K562 (cell line): ENCODE data around the gene ARHGAP4. TPM values are rescaled to one million over a fixed set of nuclear protein-coding genes. Genes with fewer than 3 reads are reported as not detected.

Source experiments
- DNMT1 ChIP-seq: fragments of 450-650 bp; IDR thresholded peaks from 2 replicates; pipeline ENCODE4 v1.6.1; 2016; ENCODE audit warnings: antibody characterized with exemption, mild to moderate bottlenecking
- EGR1 ChIP-seq: fragments of 450-650 bp; conservative IDR thresholded peaks from 2 replicates; pipeline ENCODE4 v1.6.1; 2017; ENCODE audit warnings: mild to moderate bottlenecking
- HDGF ChIP-seq: fragments of 450-650 bp; IDR thresholded peaks from 2 replicates; pipeline ENCODE4 v1.6.1; 2016
- HNRNPLL ChIP-seq: fragments of 200-400 bp; formaldehyde crosslinking; IDR thresholded peaks from 2 replicates; pipeline ENCODE4 v1.6.1; 2017; ENCODE audit warnings: low read length, low read depth, mild to moderate bottlenecking; ENCODE audit not compliant: poor library complexity, severe bottlenecking
- KDM1A ChIP-seq, 2 experiments: fragments of 450-650 bp; IDR thresholded peaks; 2 replicates each; pipeline ENCODE4 v1.6.1; 2016; ENCODE audit warnings: mild to moderate bottlenecking in 2 of 2
- PHTF2 ChIP-seq: fragments of 250-450 bp; sonication (Bioruptor Pico); IDR thresholded peaks from 2 replicates; pipeline ENCODE4 v1.5.0; 2021; ENCODE audit warnings: mild to moderate bottlenecking
- TAF7 ChIP-seq: fragments of 450-650 bp; IDR thresholded peaks from 2 replicates; pipeline ENCODE4 v1.6.1; 2016; ENCODE audit warnings: missing genetic modification characterization, missing compliant biosample characterization
- ZFPM2 ChIP-seq: fragments of 250-450 bp; sonication (Bioruptor Pico); IDR thresholded peaks from 2 replicates; pipeline ENCODE4 v1.5.1; 2022; ENCODE audit warnings: mild to moderate bottlenecking
- ZNF140 ChIP-seq: fragments of 250-450 bp; sonication (Bioruptor Pico); IDR thresholded peaks from 2 replicates; pipeline ENCODE4 v1.8.0; 2021; ENCODE audit warnings: moderate library complexity, mild to moderate bottlenecking, inconsistent platforms
- ZNF354B ChIP-seq: fragments of 250-450 bp; sonication (Bioruptor Pico); IDR thresholded peaks from 2 replicates; pipeline ENCODE4 v1.4.0; 2020
- polyA plus RNA-seq, 8 experiments: library from polyadenylated mRNA; depleted of rRNA in 4 of 8; stranded (reverse) in 5 of 8; unstranded in 3 of 8; fragments of >200 nt; fragmentation: Nextera tagmentation in 2 of 8; fragmentation: Illumina TruSeq in 1 of 8; extraction: Ambion mirVana in 2 of 8; extraction: Trizol in 1 of 8; gene quantifications; 2 replicates each; pipeline versions ENCODE4 v1.2.1 to v1.2.3, GENCODE V29; 2011 to 2014; ENCODE audit warnings: inconsistent platforms in 1 of 8, missing spikeins in 1 of 8
- total RNA-seq, 7 experiments: library from RNA; depleted of rRNA in 6 of 7; stranded (reverse); fragments of >200 nt in 6 of 7; fragmentation: Illumina TruSeq in 2 of 7; extraction: Trizol in 2 of 7; gene quantifications; 2 replicates each; pipeline versions ENCODE4 v1.2.1 to v1.2.3, GENCODE V29; 2011 to 2021; ENCODE audit warnings: low replicate concordance in 1 of 7
- TF ChIP-seq, protein P1 (sequence below), 3 experiments: fragments of 200-800 bp in 1 of 3; fragments of 250-450 bp in 1 of 3; fragments of 450-650 bp in 1 of 3; sonication (Bioruptor Pico) in 1 of 3; sonication (Bioruptor generic) in 1 of 3; formaldehyde crosslinking in 1 of 3; IDR thresholded peaks; 2 replicates each; pipeline versions ENCODE4 v1.6.1 to v1.8.0; 2016 to 2022; ENCODE audit warnings: mild to moderate bottlenecking in 2 of 3, missing genetic modification characterization in 2 of 3, missing compliant biosample characterization in 1 of 3, moderate library complexity in 1 of 3
- TF ChIP-seq, protein P2 (sequence below): fragments of 250-450 bp; sonication (Bioruptor Pico); IDR thresholded peaks from 2 replicates; pipeline ENCODE4 v1.5.0; 2021; ENCODE audit warnings: mild to moderate bottlenecking, borderline replicate concordance
- TF ChIP-seq, protein P3 (sequence below), 2 experiments: fragments of 450-650 bp; IDR thresholded peaks; 2 replicates each; pipeline ENCODE4 v1.6.1; 2018; ENCODE audit warnings: mild to moderate bottlenecking in 2 of 2, low read depth in 1 of 2; ENCODE audit not compliant: partially characterized antibody in 2 of 2
- TF ChIP-seq, protein P4 (sequence below): sonication (generic); IDR thresholded peaks from 2 replicates; pipeline ENCODE4 v1.6.1; 2016
- TF ChIP-seq, protein P5 (sequence below): fragments of 450-650 bp; IDR thresholded peaks from 2 replicates; pipeline ENCODE4 v1.6.1; 2016

The ARHGAP4 gene
- total and polyA plus RNA-seq, 9 of the 15 experiments (the other 6 are each of a cell fraction or from before 2014, with no cell fraction given): 0.30 to 81.8 (median 13.5) TPM

DNA sequence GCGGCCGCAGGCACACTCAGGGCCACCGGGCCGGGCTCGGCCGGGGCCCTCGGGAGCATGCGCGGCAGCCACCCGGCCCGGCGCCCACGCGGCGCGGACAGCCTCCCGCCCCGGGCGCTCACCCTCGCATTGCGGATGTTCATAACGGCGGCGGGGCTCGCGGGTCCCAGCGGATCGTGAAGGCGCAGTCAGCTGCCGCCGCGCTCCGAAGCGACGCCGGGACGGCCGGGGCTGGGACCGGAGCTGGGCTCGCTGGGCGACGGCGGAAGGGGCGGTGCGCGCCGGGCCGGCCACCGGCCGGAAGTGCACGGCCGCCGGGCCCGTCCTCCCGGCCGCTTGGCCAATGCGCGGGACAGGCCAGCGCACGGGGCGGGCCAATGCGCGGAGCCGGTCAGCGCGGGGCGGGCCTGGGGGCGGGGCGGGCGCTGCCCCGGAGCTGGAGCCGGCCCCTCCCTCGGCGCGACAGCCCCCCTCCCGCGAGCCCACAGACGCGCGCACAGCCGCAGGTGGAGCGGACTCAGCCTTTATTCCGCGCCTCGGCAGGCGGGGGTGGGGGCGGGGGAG lies 8.8 kb upstream of the ARHGAP4 start, which contains the start of gene NAA10 (continued):
- TF ChIP-seq, protein P1, sequence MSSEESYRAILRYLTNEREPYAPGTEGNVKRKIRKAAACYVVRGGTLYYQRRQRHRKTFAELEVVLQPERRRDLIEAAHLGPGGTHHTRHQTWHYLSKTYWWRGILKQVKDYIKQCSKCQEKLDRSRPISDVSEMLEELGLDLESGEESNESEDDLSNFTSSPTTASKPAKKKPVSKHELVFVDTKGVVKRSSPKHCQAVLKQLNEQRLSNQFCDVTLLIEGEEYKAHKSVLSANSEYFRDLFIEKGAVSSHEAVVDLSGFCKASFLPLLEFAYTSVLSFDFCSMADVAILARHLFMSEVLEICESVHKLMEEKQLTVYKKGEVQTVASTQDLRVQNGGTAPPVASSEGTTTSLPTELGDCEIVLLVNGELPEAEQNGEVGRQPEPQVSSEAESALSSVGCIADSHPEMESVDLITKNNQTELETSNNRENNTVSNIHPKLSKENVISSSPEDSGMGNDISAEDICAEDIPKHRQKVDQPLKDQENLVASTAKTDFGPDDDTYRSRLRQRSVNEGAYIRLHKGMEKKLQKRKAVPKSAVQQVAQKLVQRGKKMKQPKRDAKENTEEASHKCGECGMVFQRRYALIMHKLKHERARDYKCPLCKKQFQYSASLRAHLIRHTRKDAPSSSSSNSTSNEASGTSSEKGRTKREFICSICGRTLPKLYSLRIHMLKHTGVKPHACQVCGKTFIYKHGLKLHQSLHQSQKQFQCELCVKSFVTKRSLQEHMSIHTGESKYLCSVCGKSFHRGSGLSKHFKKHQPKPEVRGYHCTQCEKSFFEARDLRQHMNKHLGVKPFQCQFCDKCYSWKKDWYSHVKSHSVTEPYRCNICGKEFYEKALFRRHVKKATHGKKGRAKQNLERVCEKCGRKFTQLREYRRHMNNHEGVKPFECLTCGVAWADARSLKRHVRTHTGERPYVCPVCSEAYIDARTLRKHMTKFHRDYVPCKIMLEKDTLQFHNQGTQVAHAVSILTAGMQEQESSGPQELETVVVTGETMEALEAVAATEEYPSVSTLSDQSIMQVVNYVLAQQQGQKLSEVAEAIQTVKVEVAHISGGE (CRISPR knock-in tag; IDR thresholded peaks at IDR 0.05): peak in 1 of 3 experiments; percentile 80; a peak in 2 of 6 replicates
- TF ChIP-seq KDM1A (IDR thresholded peaks at IDR 0.05) (no peak), DNMT1 (no peak), ZFPM2 (CRISPR knock-in tag) (no peak), HDGF (no peak), HNRNPLL (no peak), EGR1 (no peak), ZNF140 (no peak), PHTF2 (no peak), ZNF354B (CRISPR knock-in tag) (no peak), TAF7 (no peak)
- TF ChIP-seq, protein P2, sequence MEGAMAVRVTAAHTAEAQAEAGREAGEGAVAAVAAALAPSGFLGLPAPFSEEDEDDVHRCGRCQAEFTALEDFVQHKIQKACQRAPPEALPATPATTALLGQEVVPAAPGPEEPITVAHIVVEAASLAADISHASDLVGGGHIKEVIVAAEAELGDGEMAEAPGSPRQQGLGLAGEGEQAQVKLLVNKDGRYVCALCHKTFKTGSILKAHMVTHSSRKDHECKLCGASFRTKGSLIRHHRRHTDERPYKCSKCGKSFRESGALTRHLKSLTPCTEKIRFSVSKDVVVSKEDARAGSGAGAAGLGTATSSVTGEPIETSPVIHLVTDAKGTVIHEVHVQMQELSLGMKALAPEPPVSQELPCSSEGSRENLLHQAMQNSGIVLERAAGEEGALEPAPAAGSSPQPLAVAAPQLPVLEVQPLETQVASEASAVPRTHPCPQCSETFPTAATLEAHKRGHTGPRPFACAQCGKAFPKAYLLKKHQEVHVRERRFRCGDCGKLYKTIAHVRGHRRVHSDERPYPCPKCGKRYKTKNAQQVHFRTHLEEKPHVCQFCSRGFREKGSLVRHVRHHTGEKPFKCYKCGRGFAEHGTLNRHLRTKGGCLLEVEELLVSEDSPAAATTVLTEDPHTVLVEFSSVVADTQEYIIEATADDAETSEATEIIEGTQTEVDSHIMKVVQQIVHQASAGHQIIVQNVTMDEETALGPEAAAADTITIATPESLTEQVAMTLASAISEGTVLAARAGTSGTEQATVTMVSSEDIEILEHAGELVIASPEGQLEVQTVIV (CRISPR knock-in tag): peak; percentile 19; the same call in 1 of the 2 replicates
- TF ChIP-seq, protein P3, sequence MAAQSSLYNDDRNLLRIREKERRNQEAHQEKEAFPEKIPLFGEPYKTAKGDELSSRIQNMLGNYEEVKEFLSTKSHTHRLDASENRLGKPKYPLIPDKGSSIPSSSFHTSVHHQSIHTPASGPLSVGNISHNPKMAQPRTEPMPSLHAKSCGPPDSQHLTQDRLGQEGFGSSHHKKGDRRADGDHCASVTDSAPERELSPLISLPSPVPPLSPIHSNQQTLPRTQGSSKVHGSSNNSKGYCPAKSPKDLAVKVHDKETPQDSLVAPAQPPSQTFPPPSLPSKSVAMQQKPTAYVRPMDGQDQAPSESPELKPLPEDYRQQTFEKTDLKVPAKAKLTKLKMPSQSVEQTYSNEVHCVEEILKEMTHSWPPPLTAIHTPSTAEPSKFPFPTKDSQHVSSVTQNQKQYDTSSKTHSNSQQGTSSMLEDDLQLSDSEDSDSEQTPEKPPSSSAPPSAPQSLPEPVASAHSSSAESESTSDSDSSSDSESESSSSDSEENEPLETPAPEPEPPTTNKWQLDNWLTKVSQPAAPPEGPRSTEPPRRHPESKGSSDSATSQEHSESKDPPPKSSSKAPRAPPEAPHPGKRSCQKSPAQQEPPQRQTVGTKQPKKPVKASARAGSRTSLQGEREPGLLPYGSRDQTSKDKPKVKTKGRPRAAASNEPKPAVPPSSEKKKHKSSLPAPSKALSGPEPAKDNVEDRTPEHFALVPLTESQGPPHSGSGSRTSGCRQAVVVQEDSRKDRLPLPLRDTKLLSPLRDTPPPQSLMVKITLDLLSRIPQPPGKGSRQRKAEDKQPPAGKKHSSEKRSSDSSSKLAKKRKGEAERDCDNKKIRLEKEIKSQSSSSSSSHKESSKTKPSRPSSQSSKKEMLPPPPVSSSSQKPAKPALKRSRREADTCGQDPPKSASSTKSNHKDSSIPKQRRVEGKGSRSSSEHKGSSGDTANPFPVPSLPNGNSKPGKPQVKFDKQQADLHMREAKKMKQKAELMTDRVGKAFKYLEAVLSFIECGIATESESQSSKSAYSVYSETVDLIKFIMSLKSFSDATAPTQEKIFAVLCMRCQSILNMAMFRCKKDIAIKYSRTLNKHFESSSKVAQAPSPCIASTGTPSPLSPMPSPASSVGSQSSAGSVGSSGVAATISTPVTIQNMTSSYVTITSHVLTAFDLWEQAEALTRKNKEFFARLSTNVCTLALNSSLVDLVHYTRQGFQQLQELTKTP (IDR thresholded peaks at IDR 0.05; ENCODE audit: low read depth in 1 of 2, partially characterized antibody in 2 of 2): no peak
- TF ChIP-seq, protein P4, sequence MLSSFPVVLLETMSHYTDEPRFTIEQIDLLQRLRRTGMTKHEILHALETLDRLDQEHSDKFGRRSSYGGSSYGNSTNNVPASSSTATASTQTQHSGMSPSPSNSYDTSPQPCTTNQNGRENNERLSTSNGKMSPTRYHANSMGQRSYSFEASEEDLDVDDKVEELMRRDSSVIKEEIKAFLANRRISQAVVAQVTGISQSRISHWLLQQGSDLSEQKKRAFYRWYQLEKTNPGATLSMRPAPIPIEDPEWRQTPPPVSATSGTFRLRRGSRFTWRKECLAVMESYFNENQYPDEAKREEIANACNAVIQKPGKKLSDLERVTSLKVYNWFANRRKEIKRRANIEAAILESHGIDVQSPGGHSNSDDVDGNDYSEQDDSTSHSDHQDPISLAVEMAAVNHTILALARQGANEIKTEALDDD: no peak
- TF ChIP-seq, protein P5, sequence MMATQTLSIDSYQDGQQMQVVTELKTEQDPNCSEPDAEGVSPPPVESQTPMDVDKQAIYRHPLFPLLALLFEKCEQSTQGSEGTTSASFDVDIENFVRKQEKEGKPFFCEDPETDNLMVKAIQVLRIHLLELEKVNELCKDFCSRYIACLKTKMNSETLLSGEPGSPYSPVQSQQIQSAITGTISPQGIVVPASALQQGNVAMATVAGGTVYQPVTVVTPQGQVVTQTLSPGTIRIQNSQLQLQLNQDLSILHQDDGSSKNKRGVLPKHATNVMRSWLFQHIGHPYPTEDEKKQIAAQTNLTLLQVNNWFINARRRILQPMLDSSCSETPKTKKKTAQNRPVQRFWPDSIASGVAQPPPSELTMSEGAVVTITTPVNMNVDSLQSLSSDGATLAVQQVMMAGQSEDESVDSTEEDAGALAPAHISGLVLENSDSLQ: no peak
